Embryonic facial prominence (tissue), 1 donor: ENCODE results near the gene PLPPR3.

Experiments
- DNase-seq: peaks from one replicate; pipeline ENCODE4 v3.0.0-alpha.2; 2016; ENCODE audit errors: extremely low spot score

Gene PLPPR3

GRCh38 chr19:821825-822503 lies at the start of gene PLPPR3:
Gene PLPPR3 (minus strand): TSS chr19:821955. CDS start chr19:821559, 396 bp downstream.
- DNase-seq = no peak

DNA sequence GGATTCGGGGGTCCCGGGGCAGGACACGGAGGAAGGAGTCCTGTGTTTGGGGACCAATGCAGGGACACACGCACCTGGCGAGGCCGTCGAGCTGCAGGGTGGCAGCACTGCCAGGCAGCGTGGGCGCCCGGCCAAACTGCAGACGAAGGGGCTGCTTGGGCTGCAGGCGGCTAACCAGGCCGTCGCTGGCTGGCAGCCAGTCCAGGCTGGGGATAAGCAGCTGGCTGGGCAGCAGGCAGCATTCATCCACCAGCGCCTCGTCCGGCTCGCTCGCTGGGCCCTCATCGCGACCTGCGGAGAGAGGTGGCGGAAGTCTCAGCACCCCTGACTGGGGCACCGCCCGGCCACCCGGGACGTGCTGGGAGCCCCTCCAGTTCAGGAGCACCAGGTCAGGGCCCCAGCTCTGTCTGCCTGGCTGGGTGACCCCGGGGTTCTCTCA lies 49.2 kb upstream of the PLPPR3 start:
- no peak for DNase-seq

- DNase-seq = no peak
These were observed 48.6 kb upstream of the PLPPR3 start for GRCh38 chr19:870314-870713.

GRCh38 chr19:869245-870177 lies 47.8 kb upstream of the PLPPR3 start:
- DNase-seq = no peak

- DNase-seq = no peak
These were observed 46.9 kb upstream of the PLPPR3 start for GRCh38 chr19:868458-869244.

DNA sequence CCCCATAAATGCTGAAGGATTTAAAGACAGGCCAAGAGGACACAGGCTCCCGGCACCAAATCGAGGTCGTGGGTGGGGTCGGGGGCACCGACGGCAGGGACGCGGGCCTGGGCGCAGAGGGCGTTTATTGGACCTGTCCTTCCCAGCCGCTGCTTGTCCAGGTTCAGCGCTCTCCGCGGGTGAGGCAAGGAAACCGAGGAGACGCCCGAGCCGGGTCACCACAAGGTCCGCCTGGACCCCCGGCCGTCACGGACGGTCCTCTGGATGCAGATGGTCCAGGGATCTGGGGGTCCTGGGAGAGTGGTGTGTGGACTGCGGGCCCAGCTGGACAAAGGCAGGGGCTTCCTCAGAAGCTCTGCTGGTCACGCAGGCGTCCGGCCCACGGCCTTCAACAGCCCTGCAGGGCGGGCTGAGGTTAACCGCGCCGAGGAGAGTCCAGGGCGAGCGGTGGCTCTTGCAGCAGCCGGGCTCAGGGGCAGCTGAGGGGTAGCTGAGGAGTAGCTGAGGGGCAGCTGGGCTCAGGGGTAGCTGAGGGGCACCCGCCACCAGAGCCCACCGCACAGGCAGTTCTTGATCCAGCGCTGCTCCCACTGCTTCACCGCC lies 46.2 kb upstream of the PLPPR3 start:
- DNase-seq = no peak

DNA sequence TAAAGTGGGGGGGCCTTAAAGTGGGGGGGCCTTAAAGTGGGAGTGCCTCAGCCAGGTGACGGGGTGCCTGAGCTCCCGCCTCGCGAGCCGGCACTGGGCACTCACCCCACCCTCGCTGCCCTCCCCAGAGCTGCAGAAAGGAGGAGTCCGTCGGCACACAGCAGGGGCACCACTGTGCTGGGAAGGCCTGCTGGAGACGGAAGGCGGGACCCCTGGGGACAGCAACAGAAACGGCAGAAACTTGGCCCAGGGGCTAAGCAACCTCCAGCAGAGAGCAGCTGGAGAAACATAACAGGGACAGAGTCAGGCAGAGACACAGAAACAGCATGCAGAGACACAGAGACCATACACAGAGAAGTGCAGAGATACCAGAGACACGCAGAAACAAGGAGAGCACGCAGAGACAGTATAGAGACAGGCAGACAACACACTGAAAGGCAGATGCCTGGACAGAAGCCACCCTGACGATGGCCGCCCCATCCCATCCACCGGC lies 45.6 kb upstream of the PLPPR3 start:
- DNase-seq = no peak

DNA sequence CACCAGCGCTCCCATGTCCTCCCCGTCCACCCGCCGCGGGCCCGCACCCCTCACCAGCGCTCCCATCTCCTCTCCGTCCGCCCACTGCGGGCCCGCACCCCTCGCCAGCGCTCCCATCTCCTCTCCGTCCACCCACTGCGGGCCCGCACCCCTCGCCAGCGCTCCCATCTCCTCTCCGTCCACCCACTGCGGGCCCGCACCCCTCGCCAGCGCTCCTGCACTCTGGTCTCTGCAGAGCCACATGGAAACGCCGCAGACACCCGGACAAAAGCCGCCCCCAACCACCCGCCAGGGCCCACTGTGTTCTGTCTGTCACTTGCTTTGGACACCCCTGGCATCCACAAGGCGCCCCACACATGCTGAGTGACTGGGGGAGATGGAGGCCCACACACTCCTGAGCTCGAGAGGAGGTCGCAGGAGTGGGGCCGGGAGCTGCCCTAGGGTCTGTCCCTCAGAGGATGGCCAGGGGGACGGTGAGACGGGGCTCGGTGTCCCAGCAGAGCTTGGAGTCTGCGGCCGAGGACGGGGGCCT lies 45.1 kb upstream of the PLPPR3 start:
- no peak for DNase-seq

- no peak for DNase-seq
These were observed 41.5 kb upstream of the PLPPR3 start for GRCh38 chr19:863315-863620.

GRCh38 chr19:862581-863314 lies 41.0 kb upstream of the PLPPR3 start:
- no peak for DNase-seq

- DNase-seq = no peak
These were observed 40.2 kb upstream of the PLPPR3 start for GRCh38 chr19:861756-862580.

DNA sequence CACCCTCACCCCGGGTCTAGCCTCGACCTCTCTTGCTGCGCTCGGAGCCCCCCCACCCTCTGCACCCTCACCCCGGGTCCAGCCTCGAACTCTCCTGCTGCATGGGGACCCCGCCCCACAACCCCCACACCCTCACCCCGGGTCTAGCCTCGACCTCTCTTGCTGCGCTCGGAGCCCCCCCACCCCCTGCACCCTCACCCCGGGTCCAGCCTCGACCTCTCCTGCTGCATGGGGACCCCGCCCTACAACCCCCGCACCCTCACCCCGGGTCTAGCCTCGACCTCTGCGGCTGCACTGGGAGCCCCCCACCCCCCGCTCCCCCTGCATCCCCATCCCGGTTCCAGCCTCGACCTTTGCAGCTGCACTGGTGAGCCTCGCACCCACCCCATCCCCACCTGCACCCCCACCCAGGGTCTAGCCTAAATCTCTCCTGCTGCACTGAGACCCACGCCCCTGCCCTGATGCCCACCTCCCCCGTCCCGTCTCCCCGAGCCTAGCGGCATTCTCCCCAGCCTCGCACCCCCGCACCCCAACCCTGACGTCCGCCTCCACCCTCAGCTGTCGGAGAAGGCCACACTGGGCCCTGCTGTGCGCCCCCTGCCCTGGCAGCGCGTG lies 39.5 kb upstream of the PLPPR3 start:
- no peak for DNase-seq

- no peak for DNase-seq
These were observed 37.4 kb upstream of the PLPPR3 start, which contains the start of gene CFD for GRCh38 chr19:858868-859843. Gene CFD (plus strand): TSS chr19:859664. CDS start chr19:859690, 26 bp downstream.

GRCh38 chr19:858284-858683 lies 36.5 kb upstream of the PLPPR3 start:
- DNase-seq = no peak

GRCh38 chr19:855566-856120 lies 33.9 kb upstream of the PLPPR3 start:
- DNase-seq = no peak

DNA sequence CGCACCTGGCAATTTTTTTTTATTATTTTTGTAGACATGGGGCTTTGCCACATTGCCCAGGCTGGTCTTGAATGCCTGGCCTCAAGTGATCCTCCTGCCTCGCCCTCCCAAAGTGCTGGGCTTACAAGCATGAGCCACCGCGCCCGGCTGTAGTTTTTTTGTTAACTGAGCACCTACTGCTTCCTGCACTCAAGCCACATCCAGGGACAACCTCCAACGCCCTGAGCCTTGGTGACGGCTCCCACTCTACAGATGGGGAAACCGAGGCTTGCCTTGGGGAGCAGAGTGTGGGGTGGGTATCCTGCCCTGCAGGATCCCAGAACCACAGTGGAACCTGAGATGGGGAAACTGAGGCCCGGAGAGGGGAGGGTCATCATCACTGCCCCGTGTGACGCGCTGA lies 33.4 kb upstream of the PLPPR3 start:
- DNase-seq = no peak

GRCh38 chr19:854549-854948 lies 32.8 kb upstream of the PLPPR3 start:
- no peak for DNase-seq
